ENCODE measurements around the gene GRIK4. TPM values are rescaled to one million over a fixed set of nuclear protein-coding genes. Genes with fewer than 3 reads are reported as not detected.

The GRIK4 gene
- total RNA-seq, 4 donors from 2014 or later = 0.09 TPM; not detected in 3

DNA sequence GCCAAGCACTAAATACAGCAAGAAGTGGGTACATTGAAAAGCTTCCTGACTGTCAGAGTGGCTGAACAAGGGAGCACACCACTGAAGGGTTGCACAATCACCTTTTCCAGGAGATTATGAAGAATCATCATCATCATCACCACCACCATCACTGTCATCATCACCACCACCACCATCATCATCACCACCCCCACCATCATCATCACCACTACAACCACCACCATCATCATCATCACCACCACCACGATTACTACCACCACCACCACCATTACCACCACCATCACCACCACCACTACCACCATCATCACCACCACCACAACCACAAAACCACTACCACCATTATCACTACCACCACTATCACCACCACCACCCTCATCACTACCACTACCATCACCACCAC is 364.4 kb downstream of the GRIK4 start:
- TF ChIP-seq, protein P1, sequence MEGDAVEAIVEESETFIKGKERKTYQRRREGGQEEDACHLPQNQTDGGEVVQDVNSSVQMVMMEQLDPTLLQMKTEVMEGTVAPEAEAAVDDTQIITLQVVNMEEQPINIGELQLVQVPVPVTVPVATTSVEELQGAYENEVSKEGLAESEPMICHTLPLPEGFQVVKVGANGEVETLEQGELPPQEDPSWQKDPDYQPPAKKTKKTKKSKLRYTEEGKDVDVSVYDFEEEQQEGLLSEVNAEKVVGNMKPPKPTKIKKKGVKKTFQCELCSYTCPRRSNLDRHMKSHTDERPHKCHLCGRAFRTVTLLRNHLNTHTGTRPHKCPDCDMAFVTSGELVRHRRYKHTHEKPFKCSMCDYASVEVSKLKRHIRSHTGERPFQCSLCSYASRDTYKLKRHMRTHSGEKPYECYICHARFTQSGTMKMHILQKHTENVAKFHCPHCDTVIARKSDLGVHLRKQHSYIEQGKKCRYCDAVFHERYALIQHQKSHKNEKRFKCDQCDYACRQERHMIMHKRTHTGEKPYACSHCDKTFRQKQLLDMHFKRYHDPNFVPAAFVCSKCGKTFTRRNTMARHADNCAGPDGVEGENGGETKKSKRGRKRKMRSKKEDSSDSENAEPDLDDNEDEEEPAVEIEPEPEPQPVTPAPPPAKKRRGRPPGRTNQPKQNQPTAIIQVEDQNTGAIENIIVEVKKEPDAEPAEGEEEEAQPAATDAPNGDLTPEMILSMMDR (IDR thresholded peaks at IDR 0.05) = no peak
- ATAC-seq (ENCODE audit: low FRiP score) (no peak), DNase-seq (ENCODE audit: low spot score) (no peak)

DNA sequence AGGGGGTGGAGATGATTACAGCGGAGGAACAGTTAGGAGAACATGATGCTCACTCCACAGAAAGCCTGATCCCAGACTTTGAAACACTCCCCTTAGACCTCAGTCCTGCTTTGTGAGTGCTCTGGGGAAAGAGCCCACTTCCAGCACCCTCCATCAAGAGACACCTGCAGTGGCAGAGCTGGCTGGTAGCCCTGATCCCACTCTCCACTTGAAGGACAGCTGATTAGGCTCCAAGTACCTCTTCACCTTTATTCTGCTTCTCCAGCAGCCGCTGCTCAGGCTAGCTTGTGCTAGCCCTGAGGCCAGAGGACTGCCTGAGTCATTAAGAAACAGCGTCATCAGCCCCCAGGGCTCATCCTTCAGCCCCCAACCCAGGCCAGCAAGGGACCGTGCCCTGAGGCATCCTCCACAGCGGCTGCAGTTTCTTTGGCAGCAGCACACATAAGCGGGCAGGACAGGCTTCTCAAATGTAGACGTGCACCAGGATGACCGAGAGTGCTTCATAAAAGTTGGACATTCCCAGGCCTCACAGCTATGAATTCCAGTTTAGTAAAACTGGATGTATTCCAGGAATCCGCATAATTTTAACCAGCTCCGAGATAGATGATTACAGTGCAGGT is 366.3 kb downstream of the GRIK4 start:
- TF ChIP-seq, protein P1 (IDR thresholded peaks at IDR 0.05) = no peak
- ATAC-seq (ENCODE audit: low FRiP score) (no peak), DNase-seq (ENCODE audit: low spot score) (no peak)

DNA sequence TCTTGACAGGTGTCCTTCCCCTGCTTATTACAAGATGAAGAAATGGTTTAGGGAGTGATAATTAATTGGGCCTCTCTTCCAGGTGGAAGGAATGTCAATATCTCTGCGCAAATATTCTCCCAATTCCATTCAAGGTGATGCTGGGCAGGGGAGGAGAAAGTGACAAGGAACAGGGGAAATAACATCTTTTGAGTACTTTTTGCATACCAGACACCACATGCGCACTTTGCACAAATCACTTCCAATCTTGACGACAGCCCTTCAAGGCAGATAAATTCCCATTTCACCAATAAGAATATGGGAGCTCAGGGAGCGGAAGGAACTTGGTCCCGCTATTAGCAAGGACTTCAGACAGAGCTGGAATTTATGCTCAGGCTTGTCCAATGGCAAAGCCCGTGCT is 367.2 kb downstream of the GRIK4 start:
- ATAC-seq (ENCODE audit: low FRiP score) (no peak), DNase-seq (ENCODE audit: low spot score) (no peak)

DNA sequence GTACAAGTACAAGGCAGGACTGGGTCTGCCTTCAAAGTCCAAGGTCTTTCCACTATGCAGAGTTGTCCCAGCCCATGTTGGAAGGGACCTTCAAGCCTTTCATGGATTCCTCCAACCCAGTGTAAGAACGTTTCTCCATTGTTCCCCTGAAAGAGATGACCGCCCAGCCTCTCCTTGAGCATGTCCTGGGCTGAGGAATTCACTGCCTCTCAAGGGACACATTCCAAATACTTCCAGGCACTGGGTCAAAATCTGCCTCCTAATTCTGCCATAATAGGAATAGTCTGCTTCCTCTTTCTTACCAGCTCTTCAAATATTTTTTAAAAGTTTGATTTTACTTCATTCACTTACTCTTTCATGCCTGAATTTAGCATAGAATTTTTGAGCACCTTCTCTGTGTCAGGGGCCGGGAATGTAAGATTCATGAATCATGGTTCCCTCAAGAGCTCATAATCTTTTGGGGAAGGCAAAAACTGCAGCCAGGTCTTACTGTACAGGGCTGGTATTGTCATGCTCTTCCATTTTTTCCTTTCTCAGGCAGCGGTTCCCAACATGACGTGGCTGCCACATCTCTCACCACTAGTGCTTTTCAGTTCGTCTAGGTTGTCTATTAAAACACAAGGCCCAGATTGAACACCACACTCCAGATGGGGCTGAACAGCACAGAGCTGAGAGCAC is 369.1 kb downstream of the GRIK4 start:
- DNase-seq (ENCODE audit: low spot score) (no peak), ATAC-seq (ENCODE audit: low FRiP score) (no peak)
- TF ChIP-seq, protein P1 (IDR thresholded peaks at IDR 0.05) = no peak

More for the DNA sequence above, 367.2 kb downstream of the GRIK4 start:
- TF ChIP-seq, protein P1 (IDR thresholded peaks at IDR 0.05) = no peak

DNA sequence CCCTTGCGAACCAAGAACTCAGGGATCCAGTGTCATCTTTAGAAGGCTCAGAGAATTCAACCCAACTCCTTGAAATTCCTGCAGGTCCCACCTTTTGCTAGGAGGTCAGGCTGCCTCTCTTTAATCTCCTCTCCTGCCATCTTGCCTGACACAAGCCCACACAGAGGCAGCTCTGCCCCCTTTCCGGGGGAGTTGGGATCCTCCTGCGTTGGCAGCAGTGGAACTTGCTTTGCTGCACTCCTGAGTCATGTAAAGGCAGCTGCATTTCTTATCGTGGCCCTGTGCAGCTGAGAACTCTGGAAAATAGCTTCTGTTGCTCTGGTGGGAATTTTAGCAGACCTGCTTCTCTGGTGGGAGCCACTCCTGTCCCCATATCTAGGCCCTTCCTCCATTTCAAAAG is 370.0 kb downstream of the GRIK4 start:
- TF ChIP-seq, protein P1 (IDR thresholded peaks at IDR 0.05) = no peak
- no peak for DNase-seq (ENCODE audit: low spot score)
- no peak for ATAC-seq (ENCODE audit: low FRiP score)

DNA sequence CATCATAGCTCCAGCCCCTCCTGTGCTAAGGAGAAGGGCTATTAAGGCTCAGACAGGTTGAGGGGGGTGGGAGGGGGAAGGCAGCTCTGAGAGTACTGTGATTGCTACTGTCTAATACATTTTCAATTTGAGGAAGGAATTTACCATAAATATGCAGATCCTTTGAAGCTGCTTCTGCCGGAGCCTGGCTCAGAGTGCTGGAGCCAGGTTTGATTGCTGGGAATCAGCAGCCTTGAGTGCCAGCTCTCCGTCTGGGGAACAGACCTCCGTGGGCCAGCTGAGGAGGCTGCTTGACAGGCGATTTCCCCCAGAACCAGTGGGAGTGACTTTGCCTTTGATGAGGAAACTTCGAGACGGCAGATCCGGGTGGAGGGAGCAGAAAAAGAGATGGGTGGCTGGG is 370.6 kb downstream of the GRIK4 start:
- ATAC-seq (ENCODE audit: low FRiP score) = no peak
- no peak for DNase-seq (ENCODE audit: low spot score)
- TF ChIP-seq, protein P1 (IDR thresholded peaks at IDR 0.05) = no peak

All from omental fat pad (tissue), 4 donors.